H9 (cell line): ENCODE measurements around the gene HMMR. TPM values are rescaled to one million over a fixed set of nuclear protein-coding genes. Genes with fewer than 3 reads are reported as not detected.
"Not testable (repeated sequence)": the region's sequence is repeated elsewhere in the genome, so short reads cannot be mapped to it uniquely, and the experiment has no call there.

Experiments used
- DNase-seq: peaks from one replicate; pipeline ENCODE4 v3.0.0-alpha.2; 2017
- H2AFZ ChIP-seq: one replicate; pipeline ENCODE4 v1.6.1; 2013; ENCODE audit warnings: mild to moderate bottlenecking, low read length, control low read depth, moderate library complexity
- H2AK5ac ChIP-seq: 2 replicates; pipeline ENCODE4 v1.6.1; 2013; ENCODE audit warnings: low read length, control low read depth, mixed read lengths; ENCODE audit not compliant: insufficient read length
- H2BK120ac ChIP-seq: one replicate; pipeline ENCODE4 v1.6.1; 2013; ENCODE audit warnings: low read depth, mild to moderate bottlenecking, low read length, control low read depth, inconsistent platforms; ENCODE audit not compliant: poor library complexity, severe bottlenecking
- H2BK12ac ChIP-seq: 2 replicates; pipeline ENCODE4 v1.6.1; 2013; ENCODE audit warnings: low read length, control low read depth, mixed read lengths, low read depth; ENCODE audit not compliant: insufficient read length
- H2BK15ac ChIP-seq: 2 replicates; pipeline ENCODE4 v1.6.1; 2013; ENCODE audit warnings: low read depth, low read length, control low read depth
- H2BK20ac ChIP-seq: one replicate; pipeline ENCODE4 v1.6.1; 2013; ENCODE audit warnings: low read depth, mild to moderate bottlenecking, low read length, control low read depth, inconsistent platforms; ENCODE audit not compliant: poor library complexity, severe bottlenecking
- H2BK5ac ChIP-seq: 2 replicates; pipeline ENCODE4 v1.6.1; 2013; ENCODE audit warnings: low read length, control low read depth, mixed read lengths; ENCODE audit not compliant: insufficient read length
- H3K14ac ChIP-seq: 2 replicates; pipeline ENCODE4 v1.6.1; 2013; ENCODE audit warnings: low read length, control low read depth; ENCODE audit not compliant: insufficient read depth
- H3K18ac ChIP-seq: 2 replicates; pipeline ENCODE4 v1.6.1; 2013; ENCODE audit warnings: low read depth, mild to moderate bottlenecking, mixed read lengths, low read length, control low read depth; ENCODE audit not compliant: insufficient read length
- H3K23ac ChIP-seq: 2 replicates; pipeline ENCODE4 v1.6.1; 2013; ENCODE audit warnings: low read length, control low read depth, mixed read lengths, low read depth; ENCODE audit not compliant: insufficient read length
- H3K23me2 ChIP-seq: 2 replicates; pipeline ENCODE4 v1.6.1; 2013; ENCODE audit warnings: low read depth, mild to moderate bottlenecking, mixed read lengths, low read length, control low read depth; ENCODE audit not compliant: insufficient read length, poor library complexity, severe bottlenecking
- H3K27ac ChIP-seq: 2 replicates; pipeline ENCODE4 v1.5.1; 2013; ENCODE audit warnings: low read length, control low read depth, mixed read lengths, low read depth; ENCODE audit not compliant: insufficient read length
- H3K27me3 ChIP-seq: 2 replicates; pipeline ENCODE4 v1.6.1; 2013; ENCODE audit warnings: low read length, control low read depth, inconsistent platforms; ENCODE audit not compliant: insufficient read depth
- H3K4ac ChIP-seq: 2 replicates; pipeline ENCODE4 v1.6.1; 2013; ENCODE audit warnings: low read depth, mild to moderate bottlenecking, control low read depth, inconsistent platforms, low read length, moderate library complexity
- H3K4me1 ChIP-seq: 2 replicates; pipeline ENCODE4 v1.6.1; 2013; ENCODE audit warnings: low read length, control low read depth, inconsistent platforms; ENCODE audit not compliant: insufficient read depth
- H3K4me2 ChIP-seq: 2 replicates; pipeline ENCODE4 v1.6.1; 2013; ENCODE audit warnings: low read length, control low read depth, mixed read lengths; ENCODE audit not compliant: insufficient read length, insufficient read depth
- H3K56ac ChIP-seq: 2 replicates; pipeline ENCODE4 v1.6.1; 2013; ENCODE audit warnings: low read depth, mild to moderate bottlenecking, mixed read lengths, low read length, control low read depth; ENCODE audit not compliant: insufficient read length
- H3K79me1 ChIP-seq: 2 replicates; pipeline ENCODE4 v1.6.1; 2013; ENCODE audit warnings: low read depth, mild to moderate bottlenecking, moderate library complexity, low read length, control low read depth, inconsistent platforms; ENCODE audit not compliant: insufficient read depth, poor library complexity, severe bottlenecking
- H3K79me2 ChIP-seq: 2 replicates; pipeline ENCODE4 v1.6.1; 2013; ENCODE audit warnings: low read length, control low read depth, inconsistent platforms; ENCODE audit not compliant: insufficient read depth
- H3K9ac ChIP-seq: 2 replicates; pipeline ENCODE4 v1.6.1; 2013; ENCODE audit warnings: low read length, control low read depth, mixed read lengths; ENCODE audit not compliant: insufficient read length; ENCODE audit errors: extremely low read depth
- H3K9me3 ChIP-seq: one replicate; pipeline ENCODE4 v1.6.1; 2013; ENCODE audit warnings: low read depth, low read length, inconsistent platforms; ENCODE audit not compliant: control insufficient read depth
- H3T11ph ChIP-seq: one replicate; pipeline ENCODE4 v1.6.1; 2013; ENCODE audit warnings: mild to moderate bottlenecking, low read length, control low read depth, inconsistent platforms
- H4K20me1 ChIP-seq: one replicate; pipeline ENCODE4 v1.6.1; 2013; ENCODE audit not compliant: control insufficient read depth, insufficient read length, insufficient read depth
- H4K5ac ChIP-seq: 2 replicates; pipeline ENCODE4 v1.6.1; 2013; ENCODE audit warnings: low read depth, mild to moderate bottlenecking, mixed read lengths, low read length, control low read depth; ENCODE audit not compliant: insufficient read length
- H4K8ac ChIP-seq: replicated peaks from 2 replicates; pipeline ENCODE4 v1.6.1; 2013; ENCODE audit warnings: low read length, control low read depth, mixed read lengths, low read depth; ENCODE audit not compliant: insufficient read length
- H4K91ac ChIP-seq: 2 replicates; pipeline ENCODE4 v1.6.1; 2013; ENCODE audit warnings: low read depth, mild to moderate bottlenecking, moderate library complexity, mixed read lengths, low read length, control low read depth; ENCODE audit not compliant: insufficient read length
- H3K27ac Mint-ChIP-seq, 3 experiments: 2 replicates in 2 of 3; 3 replicates in 1 of 3; pipeline ENCODE4 v1.8.0; 2020 to 2021; ENCODE audit warnings: mixed read lengths in 3 of 3, mild to moderate bottlenecking in 1 of 3, moderate library complexity in 1 of 3
- H3K27me3 Mint-ChIP-seq: 2 replicates; pipeline ENCODE4 v1.8.0; 2021; ENCODE audit warnings: low read depth, mild to moderate bottlenecking, moderate library complexity, mixed read lengths
- H3K36me3 Mint-ChIP-seq, 3 experiments: 2 replicates in 2 of 3; 3 replicates in 1 of 3; pipeline ENCODE4 v1.8.0; 2020 to 2021; ENCODE audit warnings: low read depth in 3 of 3, mixed read lengths in 3 of 3; ENCODE audit not compliant: insufficient read depth in 1 of 3
- H3K4me1 Mint-ChIP-seq, 2 experiments: 2 replicates each; pipeline ENCODE4 v1.8.0; 2020; ENCODE audit warnings: mixed read lengths in 2 of 2
- H3K4me3 Mint-ChIP-seq, 2 experiments: 2 replicates in 1 of 2; 3 replicates in 1 of 2; pipeline ENCODE4 v1.8.0; 2020 to 2021; ENCODE audit warnings: mild to moderate bottlenecking in 2 of 2, mixed read lengths in 2 of 2, moderate library complexity in 1 of 2
- H3K9me3 Mint-ChIP-seq, 2 experiments: 2 replicates in 1 of 2; 3 replicates in 1 of 2; pipeline ENCODE4 v1.8.0; 2020; ENCODE audit warnings: mild to moderate bottlenecking in 2 of 2, mixed read lengths in 2 of 2, moderate library complexity in 1 of 2
- WGBS: extraction: QIAGEN DNeasy Blood & Tissue Kit; methylation state at CpG from one replicate; pipeline ENCODE4 v1.1.7; 2013; ENCODE audit warnings: missing lambda C conversion rate, low lambda C conversion rate, mixed read lengths; ENCODE audit not compliant: insufficient read length; ENCODE audit errors: extremely low coverage; 5-methylcytosine and 5-hydroxymethylcytosine counted together
- total RNA-seq: library from RNA; stranded (reverse); gene quantifications from 2 replicates; pipeline ENCODE4 v1.2.1, GENCODE V29; 2021
- TF ChIP-seq, protein P1 (sequence below): fragments of 200-600 bp; sonication (generic); conservative IDR thresholded peaks from 3 replicates; pipeline ENCODE4 v1.8.0; 2021; ENCODE audit warnings: antibody characterized with exemption, mild to moderate bottlenecking

HMMR gene
- total RNA-seq, 1 experiment from 2014 or later, result 36.2 TPM

DNA sequence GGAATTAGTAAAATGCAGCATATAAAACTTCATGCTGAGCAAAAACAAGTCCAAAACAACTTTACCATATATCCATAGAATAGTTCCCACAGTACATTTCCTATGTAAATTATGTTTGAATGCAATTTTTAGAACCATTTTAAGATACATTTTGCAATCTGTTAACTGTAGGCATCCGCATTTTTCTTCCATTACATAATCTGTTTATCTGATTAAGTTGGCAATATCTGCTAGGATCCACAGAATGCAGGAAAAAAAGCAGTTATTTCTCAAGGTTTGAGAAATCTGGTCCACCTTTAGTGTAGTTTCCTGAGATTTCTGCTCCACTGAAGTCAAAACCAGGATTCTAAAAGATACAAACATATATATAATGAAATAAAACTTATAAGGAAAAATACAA is 6.7 kb upstream of the HMMR start:
- no peak overlapping the region for H2BK5ac ChIP-seq
- no peak overlapping the region for H4K91ac ChIP-seq
- H3K9ac ChIP-seq, result no peak overlapping the region
- no peaks in the 10 kb centered on the region for H4K20me1 ChIP-seq
- Mint-ChIP-seq H3K9me3 (no peaks in the 10 kb centered on the region), H3K4me1 (peaks cover 5 to 15% of the 10 kb centered on the region in 2 experiments), H3K36me3 (peaks cover 26 to 48% (median 47%) of the 10 kb centered on the region in 3 experiments), H3K4me3 (no peak overlapping the region), H3K27me3 (no peaks in the 10 kb centered on the region), H3K27ac (no peak overlapping the region)
- H3K14ac ChIP-seq, result no peak overlapping the region
- H3K18ac ChIP-seq, result no peak overlapping the region
- H3K27ac ChIP-seq, result no peak overlapping the region
- H3K9me3 ChIP-seq, result no peaks in the 10 kb centered on the region
- no peak overlapping the region for H2BK120ac ChIP-seq
- no peak overlapping the region for H3T11ph ChIP-seq
- no peak overlapping the region for H2AFZ ChIP-seq
- H2BK20ac ChIP-seq, result no peak overlapping the region
- H3K23me2 ChIP-seq, result no peaks in the 10 kb centered on the region
- H3K79me1 ChIP-seq, result no peaks in the 10 kb centered on the region
- no peaks in the 10 kb centered on the region; the same call in 1 of the 2 replicates for H3K79me2 ChIP-seq
- TF ChIP-seq, protein P1, sequence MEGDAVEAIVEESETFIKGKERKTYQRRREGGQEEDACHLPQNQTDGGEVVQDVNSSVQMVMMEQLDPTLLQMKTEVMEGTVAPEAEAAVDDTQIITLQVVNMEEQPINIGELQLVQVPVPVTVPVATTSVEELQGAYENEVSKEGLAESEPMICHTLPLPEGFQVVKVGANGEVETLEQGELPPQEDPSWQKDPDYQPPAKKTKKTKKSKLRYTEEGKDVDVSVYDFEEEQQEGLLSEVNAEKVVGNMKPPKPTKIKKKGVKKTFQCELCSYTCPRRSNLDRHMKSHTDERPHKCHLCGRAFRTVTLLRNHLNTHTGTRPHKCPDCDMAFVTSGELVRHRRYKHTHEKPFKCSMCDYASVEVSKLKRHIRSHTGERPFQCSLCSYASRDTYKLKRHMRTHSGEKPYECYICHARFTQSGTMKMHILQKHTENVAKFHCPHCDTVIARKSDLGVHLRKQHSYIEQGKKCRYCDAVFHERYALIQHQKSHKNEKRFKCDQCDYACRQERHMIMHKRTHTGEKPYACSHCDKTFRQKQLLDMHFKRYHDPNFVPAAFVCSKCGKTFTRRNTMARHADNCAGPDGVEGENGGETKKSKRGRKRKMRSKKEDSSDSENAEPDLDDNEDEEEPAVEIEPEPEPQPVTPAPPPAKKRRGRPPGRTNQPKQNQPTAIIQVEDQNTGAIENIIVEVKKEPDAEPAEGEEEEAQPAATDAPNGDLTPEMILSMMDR, result no peak
- H3K23ac ChIP-seq, result no peak overlapping the region
- DNase-seq, result no peak
- H4K5ac ChIP-seq, result no peak overlapping the region
- H3K27me3 ChIP-seq, result no peaks in the 10 kb centered on the region
- H3K4ac ChIP-seq, result no peak overlapping the region
- no peak overlapping the region for H2BK12ac ChIP-seq
- no CpG with 5 or more reads among the region's 1 CpG for WGBS
- H4K8ac ChIP-seq, result no peak overlapping the region
- no peak overlapping the region for H2BK15ac ChIP-seq
- no peak overlapping the region for H3K56ac ChIP-seq
- no peaks in the 10 kb centered on the region for H3K4me1 ChIP-seq
- H3K4me2 ChIP-seq, result no peak overlapping the region
- no peak overlapping the region for H2AK5ac ChIP-seq

DNA sequence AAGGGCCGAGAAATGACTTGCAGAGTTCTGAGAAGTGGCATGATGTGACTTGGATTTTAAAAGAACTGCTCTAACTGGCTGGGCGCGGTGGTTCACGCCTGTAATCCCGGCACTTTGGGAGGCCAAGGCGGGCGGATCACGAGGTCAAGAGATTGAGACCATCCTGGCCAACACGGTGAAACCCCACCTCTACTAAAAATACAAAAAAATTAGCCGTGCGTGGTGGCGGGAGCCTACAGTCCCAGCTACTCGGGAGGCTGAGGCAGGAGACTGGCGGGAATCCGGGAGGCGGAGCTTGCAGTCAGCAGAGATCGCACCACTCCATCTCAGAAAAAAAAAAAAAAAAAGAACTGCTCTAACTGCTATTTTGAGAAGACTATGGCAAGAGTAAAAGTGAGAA is 5.0 kb upstream of the HMMR start:
- not testable (repeated sequence) for H4K91ac ChIP-seq, H3K14ac ChIP-seq, H2BK120ac ChIP-seq, H4K5ac ChIP-seq, H4K8ac ChIP-seq, H3K9ac ChIP-seq, H3K4me2 ChIP-seq, H3T11ph ChIP-seq, H2BK20ac ChIP-seq, H3K23me2 ChIP-seq, H2BK15ac ChIP-seq, H3K27me3 Mint-ChIP-seq, H2AK5ac ChIP-seq, H3K27ac ChIP-seq, H3K27me3 ChIP-seq, H3K23ac ChIP-seq, H3K79me1 ChIP-seq, H3K4me3 Mint-ChIP-seq, H3K56ac ChIP-seq, H3K4ac ChIP-seq, H4K20me1 ChIP-seq, H3K79me2 ChIP-seq, H3K9me3 ChIP-seq, H2BK12ac ChIP-seq, H2BK5ac ChIP-seq, H2AFZ ChIP-seq, DNase-seq, H3K9me3 Mint-ChIP-seq, H3K4me1 ChIP-seq, H3K18ac ChIP-seq
- peaks cover 17 to 38% (median 36%) of the 10 kb centered on the region in 3 experiments; a peak in 6 of 7 replicates for H3K36me3 Mint-ChIP-seq
- H3K27ac Mint-ChIP-seq, result peak overlapping the region in 2 of 3 experiments; percentile 39 to 85; a peak in 3 of 7 replicates
- WGBS, result no CpG with 5 or more reads among the region's 17 CpGs
- H3K4me1 Mint-ChIP-seq, result peaks cover 5 to 18% of the 10 kb centered on the region in 2 experiments
